ENCODE data around the gene AP1G1. TPM values are rescaled to one million over a fixed set of nuclear protein-coding genes. Genes with fewer than 3 reads are reported as not detected.

Gene AP1G1
- total RNA-seq, 1 donor from 2014 or later, result 109 TPM

DNA sequence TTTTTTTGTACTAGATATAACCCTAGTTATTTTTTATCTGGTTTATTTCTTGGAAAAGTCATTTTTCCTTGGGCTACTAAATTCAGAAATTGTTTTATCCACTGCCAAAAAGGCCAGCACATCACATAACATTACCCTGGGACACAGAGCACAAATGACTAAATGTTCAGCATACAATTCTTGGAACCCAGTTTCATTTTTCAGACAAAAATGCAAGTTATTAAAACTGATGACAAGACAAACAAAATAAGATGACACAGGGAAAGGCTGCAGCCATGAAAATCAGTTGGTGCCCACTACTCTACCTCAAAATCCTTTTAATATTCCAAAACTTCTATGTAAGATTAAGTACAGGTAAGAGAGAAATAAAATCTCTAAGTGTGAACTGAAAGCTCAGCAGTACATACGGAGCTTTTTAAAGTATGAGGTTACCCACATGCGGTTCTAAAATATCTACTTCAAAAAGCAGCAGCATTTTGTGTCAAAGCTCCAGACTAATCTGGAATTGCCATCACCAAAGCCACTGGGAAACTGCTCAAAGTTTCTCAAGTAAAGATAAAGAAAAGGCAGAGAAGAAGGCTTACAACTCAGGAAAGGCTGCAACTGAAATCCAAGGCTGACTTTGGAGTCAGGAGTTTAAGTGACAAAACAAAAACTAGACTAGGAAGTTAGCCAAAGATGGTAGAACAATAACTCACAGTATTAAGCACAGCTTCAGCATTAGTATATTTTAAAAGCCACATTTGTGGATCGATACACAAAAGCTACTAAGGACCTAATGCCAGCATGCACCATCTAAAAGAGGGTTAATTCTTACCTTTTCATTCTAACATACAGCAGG lies 41.4 kb downstream of the AP1G1 start:
- TF ChIP-seq, protein P1, sequence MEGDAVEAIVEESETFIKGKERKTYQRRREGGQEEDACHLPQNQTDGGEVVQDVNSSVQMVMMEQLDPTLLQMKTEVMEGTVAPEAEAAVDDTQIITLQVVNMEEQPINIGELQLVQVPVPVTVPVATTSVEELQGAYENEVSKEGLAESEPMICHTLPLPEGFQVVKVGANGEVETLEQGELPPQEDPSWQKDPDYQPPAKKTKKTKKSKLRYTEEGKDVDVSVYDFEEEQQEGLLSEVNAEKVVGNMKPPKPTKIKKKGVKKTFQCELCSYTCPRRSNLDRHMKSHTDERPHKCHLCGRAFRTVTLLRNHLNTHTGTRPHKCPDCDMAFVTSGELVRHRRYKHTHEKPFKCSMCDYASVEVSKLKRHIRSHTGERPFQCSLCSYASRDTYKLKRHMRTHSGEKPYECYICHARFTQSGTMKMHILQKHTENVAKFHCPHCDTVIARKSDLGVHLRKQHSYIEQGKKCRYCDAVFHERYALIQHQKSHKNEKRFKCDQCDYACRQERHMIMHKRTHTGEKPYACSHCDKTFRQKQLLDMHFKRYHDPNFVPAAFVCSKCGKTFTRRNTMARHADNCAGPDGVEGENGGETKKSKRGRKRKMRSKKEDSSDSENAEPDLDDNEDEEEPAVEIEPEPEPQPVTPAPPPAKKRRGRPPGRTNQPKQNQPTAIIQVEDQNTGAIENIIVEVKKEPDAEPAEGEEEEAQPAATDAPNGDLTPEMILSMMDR (IDR thresholded peaks at IDR 0.05; ENCODE audit: unreplicated experiment), result no peak
- H3K9me3 Mint-ChIP-seq, result peaks cover 5% of the 10 kb centered on the region
- DNase-seq (ENCODE audit: low spot score in 2 of 2, unreplicated experiment in 2 of 2), result no peak
- H3K27me3 Mint-ChIP-seq (ENCODE audit: low read depth), result no peaks in the 10 kb centered on the region
- no peaks in the 10 kb centered on the region for H3K4me1 Mint-ChIP-seq
- no peak overlapping the region for H3K4me3 Mint-ChIP-seq
- H3K27ac Mint-ChIP-seq, result no peak overlapping the region
- H3K36me3 Mint-ChIP-seq, result peaks cover 41% of the 10 kb centered on the region

DNA sequence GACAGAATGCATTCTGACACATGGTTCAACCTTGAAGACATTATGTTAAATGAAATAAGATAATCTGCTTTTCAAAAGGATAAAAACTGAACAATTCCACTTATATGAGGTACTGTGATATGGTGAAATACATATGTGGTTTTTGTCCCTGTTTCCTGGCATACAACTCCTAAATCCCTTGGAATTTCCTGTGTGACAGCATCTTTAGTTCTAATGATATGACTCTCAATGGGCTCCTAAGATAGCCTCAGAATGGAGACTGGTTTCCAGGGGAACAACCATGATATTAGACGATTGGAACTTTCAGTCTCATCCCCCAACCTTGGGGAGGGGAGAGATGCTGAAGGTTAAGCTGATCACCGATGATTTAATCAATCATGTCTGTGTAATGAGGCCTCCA lies 46.4 kb downstream of the AP1G1 start:
- no peaks in the 10 kb centered on the region for H3K4me1 Mint-ChIP-seq
- DNase-seq (ENCODE audit: low spot score in 2 of 2, unreplicated experiment in 2 of 2), result no peak
- TF ChIP-seq, protein P1 (IDR thresholded peaks at IDR 0.05; ENCODE audit: unreplicated experiment), result no peak
- H3K27me3 Mint-ChIP-seq (ENCODE audit: low read depth), result no peaks in the 10 kb centered on the region
- H3K9me3 Mint-ChIP-seq, result no peaks in the 10 kb centered on the region
- H3K36me3 Mint-ChIP-seq, result peaks cover 35% of the 10 kb centered on the region
- H3K27ac Mint-ChIP-seq, result no peak overlapping the region
- H3K4me3 Mint-ChIP-seq, result no peak overlapping the region

DNA sequence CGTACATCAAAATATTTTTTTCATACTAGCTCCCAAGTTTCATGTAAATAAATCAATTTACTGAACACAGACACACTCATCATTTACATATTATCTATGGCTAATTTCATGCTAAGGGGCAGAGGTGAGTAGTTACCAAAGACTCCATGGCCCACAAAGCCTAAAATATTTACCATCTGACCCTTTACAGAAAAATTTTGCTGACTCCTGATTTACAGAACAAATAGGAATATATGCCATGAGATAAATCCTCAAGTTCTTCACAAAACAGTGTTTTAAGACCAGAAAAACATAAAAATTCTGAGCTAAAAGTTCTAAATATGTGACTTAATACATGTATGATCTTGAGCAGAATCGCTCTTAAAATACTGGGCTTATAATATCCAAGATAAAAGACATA lies 47.5 kb downstream of the AP1G1 start:
- H3K36me3 Mint-ChIP-seq, result peaks cover 45% of the 10 kb centered on the region

DNA sequence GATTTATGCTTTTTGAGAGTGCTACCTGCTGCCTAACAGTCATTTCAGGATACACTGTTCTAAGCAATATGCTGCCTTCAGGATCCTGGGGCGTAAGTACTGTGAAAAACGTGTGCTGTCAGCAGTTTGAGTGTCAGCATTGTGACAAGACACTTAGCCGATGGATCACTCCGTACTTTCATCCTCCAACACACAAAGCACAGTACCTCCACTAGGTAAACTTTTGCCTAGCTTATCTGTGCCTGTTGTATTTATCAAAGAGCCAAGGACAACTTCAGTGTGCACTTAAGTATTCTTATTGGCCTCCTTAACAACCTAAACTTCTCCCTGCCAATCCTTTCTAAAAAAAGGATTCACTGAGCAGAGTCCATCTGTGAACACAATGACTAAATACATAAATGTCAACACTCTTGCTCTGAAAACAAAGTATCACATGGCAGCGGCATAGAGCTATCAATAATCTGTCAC lies 50.3 kb downstream of the AP1G1 start:
- H3K36me3 Mint-ChIP-seq, result peaks cover 53% of the 10 kb centered on the region
- no peaks in the 10 kb centered on the region for H3K9me3 Mint-ChIP-seq
- H3K4me1 Mint-ChIP-seq, result no peaks in the 10 kb centered on the region
- no peak overlapping the region for H3K27ac Mint-ChIP-seq
- no peaks in the 10 kb centered on the region for H3K27me3 Mint-ChIP-seq (ENCODE audit: low read depth)
- H3K4me3 Mint-ChIP-seq, result no peak overlapping the region
- no peak for DNase-seq (ENCODE audit: low spot score in 2 of 2, unreplicated experiment in 2 of 2)
- TF ChIP-seq, protein P1 (IDR thresholded peaks at IDR 0.05; ENCODE audit: unreplicated experiment), result no peak

More for the DNA sequence above, 47.5 kb downstream of the AP1G1 start:
- Mint-ChIP-seq H3K4me1 (no peaks in the 10 kb centered on the region), H3K27me3 (ENCODE audit: low read depth) (no peaks in the 10 kb centered on the region), H3K4me3 (no peak overlapping the region), H3K9me3 (no peaks in the 10 kb centered on the region), H3K27ac (no peak overlapping the region)
- TF ChIP-seq, protein P1 (IDR thresholded peaks at IDR 0.05; ENCODE audit: unreplicated experiment), result no peak
- no peak for DNase-seq (ENCODE audit: low spot score in 2 of 2, unreplicated experiment in 2 of 2)

DNA sequence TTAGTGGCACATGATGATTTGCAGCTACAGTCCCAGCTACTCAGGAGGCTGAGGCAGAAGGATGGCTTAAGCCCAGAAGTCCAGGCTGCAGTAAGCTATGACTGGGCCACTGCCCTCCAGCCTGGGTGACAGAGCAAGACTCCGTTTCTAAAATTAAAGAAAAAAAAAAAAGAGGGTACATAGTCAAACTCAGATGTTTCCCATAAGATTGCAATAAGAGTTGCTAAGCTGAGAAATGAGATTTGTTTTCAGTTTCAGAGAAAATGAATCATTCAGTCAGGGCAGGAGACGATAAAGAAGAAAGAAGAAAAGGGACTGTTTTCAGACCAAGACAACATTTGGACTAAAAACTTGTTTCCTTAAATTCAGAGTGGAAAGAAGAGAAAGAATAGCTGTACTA lies 54.0 kb downstream of the AP1G1 start:
- Mint-ChIP-seq H3K4me3 (no peak overlapping the region), H3K4me1 (no peaks in the 10 kb centered on the region), H3K27ac (no peak overlapping the region), H3K36me3 (peaks cover 47% of the 10 kb centered on the region), H3K9me3 (no peaks in the 10 kb centered on the region), H3K27me3 (ENCODE audit: low read depth) (no peaks in the 10 kb centered on the region)
- TF ChIP-seq, protein P1 (IDR thresholded peaks at IDR 0.05; ENCODE audit: unreplicated experiment), result no peak
- no peak for DNase-seq (ENCODE audit: low spot score in 2 of 2, unreplicated experiment in 2 of 2)

Measured in mesothelial cell of epicardium (in vitro differentiated cells).